HG02970 (cell line): ENCODE data around the gene DGUOK.
A peak's percentile ranks its signal among the peaks of the same experiment; 100 is the strongest.

ENCODE experiments used
- ATAC-seq: cut with Tn5 transposase; IDR thresholded peaks from one replicate; pipeline ENCODE4 v1.9.1; 2021; ENCODE audit warnings: mild to moderate bottlenecking, moderate library complexity, moderate number of reproducible peaks; ENCODE audit not compliant: unreplicated experiment, low FRiP score

DGUOK gene

GRCh38 chr2:73946215-73946614, 19.5 kb downstream of the DGUOK start:
- ATAC-seq: no peak

DNA sequence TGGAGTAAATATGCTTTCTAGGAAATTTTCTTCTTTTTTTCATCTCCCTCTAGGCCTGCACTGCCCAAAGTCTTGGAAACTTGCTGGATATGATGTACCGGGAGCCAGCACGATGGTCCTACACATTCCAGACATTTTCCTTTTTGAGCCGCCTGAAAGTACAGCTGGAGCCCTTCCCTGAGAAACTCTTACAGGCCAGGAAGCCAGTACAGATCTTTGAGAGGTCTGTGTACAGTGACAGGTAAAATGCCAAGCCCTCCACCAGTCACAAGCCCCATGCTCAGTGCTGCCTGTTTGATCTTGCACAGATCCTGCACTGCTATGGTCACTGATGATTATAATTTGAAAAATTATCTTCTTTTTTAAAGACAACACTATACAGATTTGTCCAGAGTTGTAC, 20.0 kb downstream of the DGUOK start:
- ATAC-seq: no peak

DNA sequence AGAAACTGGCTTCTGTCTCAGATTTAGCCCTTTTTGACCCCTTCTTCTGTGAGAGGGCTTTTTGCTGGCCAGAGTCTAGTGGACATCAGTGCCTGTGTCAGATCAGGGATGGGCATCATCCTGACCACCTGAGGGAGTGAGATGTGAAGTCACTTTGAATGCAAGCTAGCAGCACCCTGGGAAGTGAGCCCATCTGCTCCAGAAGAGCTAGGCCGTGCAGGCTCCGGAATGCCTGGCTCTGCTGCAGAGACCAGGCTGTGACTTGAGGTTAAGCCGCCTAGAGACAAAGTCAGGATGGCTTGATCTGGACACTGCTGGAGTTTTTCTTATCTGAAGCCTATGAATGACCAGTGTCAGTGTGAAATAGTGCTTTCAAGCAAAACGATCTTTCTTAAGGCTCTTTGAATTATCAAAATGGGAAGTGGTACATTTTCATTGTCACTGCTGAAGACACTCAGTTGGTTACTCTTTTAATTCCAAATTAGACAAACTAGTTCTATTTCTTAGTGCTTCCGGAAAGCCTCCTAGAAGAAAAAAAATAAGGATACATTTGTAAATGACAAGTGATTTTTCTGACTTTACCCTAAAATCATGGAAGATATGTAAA, 20.8 kb downstream of the DGUOK start:
- no peak for ATAC-seq

- ATAC-seq: no peak
Observed at GRCh38 chr2:73949802-73950201, 23.1 kb downstream of the DGUOK start.

- ATAC-seq: no peak
Observed at GRCh38 chr2:73952499-73953446, 26.1 kb downstream of the DGUOK start.

DNA sequence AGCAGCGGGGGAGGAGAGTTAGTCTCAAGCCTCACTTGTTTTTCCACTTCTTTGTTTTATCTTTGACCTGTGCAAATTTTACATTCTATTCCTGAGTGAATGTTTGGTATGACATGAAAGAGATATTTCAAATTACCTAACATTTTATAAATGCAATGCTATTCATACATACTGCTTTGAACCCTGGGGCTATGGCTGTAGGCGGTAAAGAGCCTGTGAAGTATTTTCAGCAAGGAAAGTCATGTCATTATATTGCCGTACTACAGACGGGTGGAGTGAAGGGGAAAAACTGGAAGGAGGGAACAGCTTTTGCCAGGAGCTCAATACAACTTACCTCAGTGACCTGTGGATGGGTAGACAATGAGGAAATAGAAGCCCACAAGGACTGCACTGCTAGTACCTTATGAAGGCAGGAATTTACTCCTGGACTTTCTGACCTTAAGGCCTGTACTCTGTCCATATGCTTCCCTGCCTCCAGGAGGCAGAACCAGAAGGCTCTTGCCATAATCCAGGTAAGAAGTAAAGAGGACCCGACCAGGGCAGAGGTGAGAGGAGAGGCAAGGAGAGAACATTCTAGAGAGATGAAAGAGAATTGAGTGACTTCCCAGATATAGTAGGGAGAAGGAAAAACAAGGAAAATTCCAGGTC, 29.7 kb downstream of the DGUOK start:
- no peak for ATAC-seq

DNA sequence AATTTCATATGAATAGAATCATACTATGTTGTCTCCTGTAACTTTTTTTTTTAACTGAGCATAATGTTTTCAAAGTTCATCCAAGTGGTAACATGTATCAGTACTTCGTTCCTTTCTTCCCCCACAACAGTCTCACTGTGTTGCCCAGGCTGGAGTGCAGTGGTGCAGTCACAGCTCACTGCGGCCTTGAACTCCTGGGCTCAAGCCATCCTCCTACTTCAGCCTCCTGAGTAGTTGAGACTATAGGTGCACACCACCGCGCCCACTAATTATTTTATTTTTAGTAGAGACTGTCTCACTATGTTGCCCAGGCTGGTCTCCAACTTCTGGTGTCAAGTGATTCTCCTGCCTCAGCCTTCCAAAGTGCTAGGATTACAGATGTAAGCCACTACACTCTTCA, 34.6 kb downstream of the DGUOK start:
- no peak for ATAC-seq

DNA sequence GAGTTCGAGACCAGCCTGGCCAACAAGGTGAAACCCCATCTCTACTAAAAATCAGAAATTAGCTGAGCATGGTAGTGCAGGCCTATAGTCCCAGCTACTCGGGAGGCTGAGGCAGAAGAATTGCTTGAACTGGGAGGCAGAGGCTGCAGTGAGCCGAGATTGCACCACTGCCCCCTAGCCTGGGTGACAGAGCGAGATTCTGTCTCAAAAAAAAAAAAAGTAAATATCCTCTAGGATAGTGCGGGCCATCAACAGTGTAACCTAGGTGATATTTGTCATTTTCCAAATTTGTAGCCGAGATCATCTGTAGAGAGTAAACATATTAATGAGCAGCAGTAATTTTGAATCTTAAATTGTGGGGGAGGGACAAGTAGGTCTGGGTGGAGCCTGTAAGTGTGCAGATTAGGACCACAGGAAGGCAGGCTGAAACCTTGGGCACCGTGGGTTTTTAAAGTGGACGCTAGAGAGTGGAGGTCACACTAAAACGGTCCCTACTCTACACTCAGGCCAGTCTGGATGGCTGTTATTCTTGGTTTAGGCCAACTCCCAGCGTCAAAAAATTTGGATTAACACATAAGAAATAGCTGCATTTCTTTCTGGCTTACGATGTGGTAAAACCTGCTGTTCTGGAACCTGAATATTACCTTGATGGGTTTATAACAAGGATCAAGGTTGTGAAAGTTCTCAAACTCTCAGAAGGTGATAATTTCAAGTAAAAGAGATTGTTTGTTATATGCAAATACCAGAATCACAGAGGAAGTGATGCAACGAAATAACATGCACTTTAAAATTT, 35.3 kb downstream of the DGUOK start:
- no peak for ATAC-seq

DNA sequence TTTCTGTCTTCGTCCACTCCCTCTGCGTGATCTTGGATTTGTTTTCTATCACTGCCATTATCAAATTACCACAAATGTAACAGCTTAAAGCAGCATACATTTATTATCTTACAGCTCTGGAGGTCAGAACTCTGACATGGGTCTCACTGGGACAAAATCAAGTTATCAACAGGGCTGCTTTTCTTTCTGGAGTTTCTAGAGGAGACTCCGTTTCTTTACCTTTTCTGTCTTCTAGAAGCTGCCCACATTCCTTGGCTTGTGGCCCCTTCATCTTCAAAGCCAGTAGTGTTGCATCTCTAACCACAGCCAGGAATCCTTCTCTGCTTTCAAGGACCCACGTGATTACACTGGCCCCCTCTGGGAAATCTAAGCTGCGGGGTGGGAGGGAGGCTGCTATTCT, 36.1 kb downstream of the DGUOK start:
- no peak for ATAC-seq

- no peak for ATAC-seq
Observed at GRCh38 chr2:73963385-73964120, 36.9 kb downstream of the DGUOK start.

DNA sequence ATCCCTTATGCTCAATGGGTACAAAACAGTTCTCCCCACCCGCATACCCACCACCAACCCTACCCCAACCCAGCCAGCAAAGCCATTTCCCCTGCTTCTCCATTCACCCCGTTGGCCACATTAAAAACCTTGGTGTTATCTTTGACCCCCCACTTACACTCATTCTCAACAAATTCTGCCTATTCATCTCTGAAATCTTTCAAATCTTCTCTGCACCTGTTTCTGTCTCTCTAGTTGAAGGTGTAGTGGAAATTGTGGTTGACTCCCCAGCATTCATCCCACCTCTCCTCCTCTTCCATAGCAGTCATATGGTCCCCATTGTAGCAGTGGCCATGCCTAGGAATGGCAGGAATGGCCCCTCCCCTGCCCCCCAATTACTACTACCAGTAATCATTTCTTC, 37.5 kb downstream of the DGUOK start:
- ATAC-seq: no peak

DNA sequence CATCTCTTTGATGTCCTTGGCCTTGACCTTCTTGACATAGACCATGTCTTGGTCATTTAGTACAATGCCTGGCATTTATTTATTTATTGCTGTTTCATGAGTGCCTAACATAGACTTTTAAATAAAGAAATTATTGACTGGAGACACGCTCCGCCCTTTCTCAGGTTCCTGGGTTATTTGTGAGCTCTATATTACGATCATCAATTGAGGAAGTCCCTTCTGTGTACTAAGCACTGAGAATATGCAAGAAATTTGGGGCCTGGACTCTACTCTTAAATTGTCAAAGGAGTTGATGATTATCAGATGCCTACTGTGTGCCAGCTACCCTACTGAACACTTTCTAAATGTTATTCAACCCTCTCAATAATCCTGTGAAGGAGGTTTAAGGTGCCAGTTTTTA, 38.4 kb downstream of the DGUOK start:
- ATAC-seq: no peak

DNA sequence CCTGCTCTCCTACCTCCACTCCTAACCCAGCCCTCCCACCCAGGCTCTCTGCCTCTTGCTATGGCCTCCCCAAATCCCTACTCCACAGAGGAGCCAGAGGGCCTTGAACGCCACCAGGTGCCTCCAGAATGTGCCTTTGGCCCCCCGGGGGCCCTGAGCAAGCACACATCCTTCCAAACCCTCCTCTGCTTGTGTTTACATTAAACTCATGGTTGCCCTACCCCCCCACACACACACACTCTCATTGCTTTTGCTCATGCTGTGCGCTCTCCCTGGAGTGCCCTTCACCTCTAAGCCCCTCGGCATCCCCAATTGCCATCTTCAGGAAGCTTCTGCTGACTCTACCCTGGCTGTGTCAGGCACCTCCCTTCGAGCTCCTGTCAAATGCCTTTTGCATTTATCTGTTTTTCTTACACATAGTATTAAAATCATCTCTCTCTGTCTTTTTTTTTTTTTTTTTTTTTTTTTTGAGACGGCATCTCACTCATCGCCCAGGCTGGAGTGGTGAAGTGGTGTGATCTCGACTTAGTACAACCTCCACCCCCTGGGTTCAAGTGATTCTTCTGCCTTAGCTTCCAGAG, 41.8 kb downstream of the DGUOK start:
- ATAC-seq: no peak

DNA sequence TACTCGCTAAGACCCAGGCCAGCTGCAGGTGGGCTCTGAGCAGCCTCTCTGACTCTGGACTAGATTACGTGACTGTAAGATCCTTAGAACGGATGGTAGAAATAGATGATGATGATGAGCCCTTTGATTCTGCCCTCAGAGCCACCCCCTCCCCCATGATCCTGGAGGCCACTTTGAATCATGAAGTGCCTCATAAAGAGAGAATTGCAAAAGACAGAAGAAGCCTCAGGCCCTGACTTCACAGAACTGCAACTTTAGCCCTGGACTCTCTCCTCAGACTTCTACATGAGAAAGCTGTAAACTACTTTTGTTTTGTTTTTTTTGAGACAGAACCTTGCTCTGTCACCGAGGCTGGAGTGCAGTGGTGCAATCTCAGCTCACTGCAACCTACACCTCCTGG, 42.7 kb downstream of the DGUOK start:
- ATAC-seq: no peak

DNA sequence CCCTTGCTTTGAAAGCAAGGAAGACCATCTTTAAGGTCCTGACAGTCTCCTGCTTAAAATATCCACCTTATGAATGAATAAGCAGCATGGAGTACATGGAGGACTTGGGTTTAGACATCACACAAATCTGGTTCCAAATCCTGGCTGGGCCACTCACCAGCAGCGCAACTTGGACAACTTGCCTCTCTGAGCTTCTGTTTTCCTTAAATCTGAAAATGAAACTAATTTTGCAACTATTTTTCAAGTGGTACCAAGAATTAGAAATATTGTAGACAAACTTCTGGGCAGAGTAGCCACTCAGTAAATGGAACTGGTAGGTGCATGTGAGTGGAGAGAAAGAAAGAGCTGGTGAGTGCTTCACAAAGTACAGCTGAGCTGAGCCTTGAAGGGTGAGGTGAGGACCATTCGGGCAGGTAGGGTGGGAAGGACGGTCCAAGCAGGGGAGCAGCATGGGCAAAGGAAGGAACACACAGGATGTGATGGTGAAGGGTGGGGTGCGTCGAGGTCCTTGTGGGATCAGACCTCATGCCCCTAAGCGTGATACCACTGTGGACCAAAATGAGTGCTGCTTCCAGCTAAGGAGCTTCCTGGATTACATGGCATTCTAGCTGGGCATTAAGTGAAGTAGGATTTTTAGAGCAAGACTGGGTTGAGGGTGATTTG, 43.6 kb downstream of the DGUOK start:
- no peak for ATAC-seq

DNA sequence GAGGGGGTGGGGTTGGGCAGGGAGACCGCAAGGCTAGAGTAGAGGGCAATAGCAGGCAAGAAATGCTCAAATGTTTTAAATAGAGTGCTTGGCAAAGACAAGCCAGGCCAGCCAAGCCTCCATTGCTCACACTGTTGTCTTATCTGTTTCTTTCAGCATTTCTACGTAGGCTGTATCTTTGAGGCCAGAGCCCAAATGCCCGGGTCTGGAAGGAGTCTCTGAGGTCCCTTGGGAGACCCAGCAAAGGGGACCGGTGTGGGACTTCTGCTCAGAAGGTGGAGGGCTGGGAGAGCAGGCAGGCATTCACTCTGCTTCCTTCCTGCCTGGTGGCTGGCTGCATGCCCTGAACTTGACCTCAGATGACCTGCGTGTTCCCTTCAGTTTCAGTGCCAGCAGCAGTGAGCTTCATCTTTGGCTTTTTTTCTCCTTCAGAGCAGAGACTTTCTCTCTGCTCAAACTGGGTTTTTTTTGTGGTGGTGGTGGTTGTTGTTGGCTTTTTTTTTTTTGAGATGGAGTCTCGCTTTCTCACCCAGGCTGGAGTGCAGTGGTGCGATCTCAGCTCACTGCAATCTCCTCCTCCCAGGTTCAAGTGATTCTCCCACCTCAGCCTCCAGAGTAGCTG, 44.3 kb downstream of the DGUOK start:
- ATAC-seq: peak; percentile 48

GRCh38 chr2:73971722-73972121, 45.0 kb downstream of the DGUOK start:
- ATAC-seq: no peak

- no peak for ATAC-seq
Observed at GRCh38 chr2:73972846-73973245, 46.2 kb downstream of the DGUOK start.

DNA sequence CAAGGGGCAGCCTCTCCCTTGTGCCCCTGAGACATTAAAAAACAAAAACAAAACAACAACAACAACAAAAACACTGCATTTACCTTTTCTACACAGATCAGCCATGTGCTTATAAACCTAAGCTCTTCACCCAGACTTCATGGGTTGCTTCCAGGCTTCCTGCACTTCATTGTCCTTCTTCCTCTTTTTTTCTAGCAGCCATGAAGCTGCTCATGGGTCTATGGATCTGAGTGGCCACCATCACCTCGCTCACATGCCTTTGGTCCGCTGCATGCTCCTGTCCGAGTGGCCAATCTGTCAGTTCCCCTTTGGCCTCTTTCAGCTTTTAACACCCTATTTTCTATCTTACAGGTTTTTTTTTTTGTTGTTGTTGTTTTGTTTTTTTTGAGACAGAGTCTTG, 49.1 kb downstream of the DGUOK start:
- ATAC-seq: no peak
